Fibroblast of lung (primary cell): ENCODE measurements around the gene ANKRD6. TPM values are rescaled to one million over a fixed set of nuclear protein-coding genes. Genes with fewer than 3 reads are reported as not detected.

Source experiments
- DNase-seq, 2 donors: peaks; one replicate each; pipeline versions ENCODE4 v3.0.0 to v3.0.0-alpha.2; 2010; ENCODE audit warnings: low read depth in 2 of 2
- H2AFZ ChIP-seq: 2 replicates; pipeline ENCODE4 v1.5.1; 2012; ENCODE audit warnings: low read length, control low read depth, inconsistent platforms
- H3K27ac ChIP-seq: 2 replicates; pipeline ENCODE4 v1.5.1; 2011; ENCODE audit warnings: low read length, control low read depth; ENCODE audit not compliant: insufficient read depth
- H3K27me3 ChIP-seq: 2 replicates; pipeline ENCODE4 v1.5.1; 2011; ENCODE audit warnings: mild to moderate bottlenecking, low read length; ENCODE audit not compliant: control insufficient read depth, insufficient read depth
- H3K36me3 ChIP-seq: 2 replicates; pipeline ENCODE4 v1.5.1; 2011; ENCODE audit warnings: low read length; ENCODE audit not compliant: control insufficient read depth, insufficient read depth
- H3K4me1 ChIP-seq: 2 replicates; pipeline ENCODE4 v1.5.1; 2011; ENCODE audit warnings: low read length; ENCODE audit not compliant: control insufficient read depth, insufficient read depth; ENCODE audit errors: extremely low read depth
- H3K4me2 ChIP-seq: 2 replicates; pipeline ENCODE4 v1.5.1; 2011; ENCODE audit warnings: low read length, control low read depth; ENCODE audit not compliant: insufficient read depth; ENCODE audit errors: extremely low read depth
- H3K4me3 ChIP-seq, 4 experiments: fragments of 200-600 bp in 1 of 4; sonication (generic) in 1 of 4; replicated peaks in 1 of 4; 2 replicates each; pipeline ENCODE4 v1.5.1; 2011 to 2016; ENCODE audit warnings: low read length in 4 of 4, low read depth in 3 of 4, mild to moderate bottlenecking in 3 of 4, control low read depth in 2 of 4, inconsistent platforms in 1 of 4, mixed read lengths in 1 of 4; ENCODE audit not compliant: insufficient read depth in 1 of 4; ENCODE audit errors: control extremely low read depth in 1 of 4
- H3K79me2 ChIP-seq: 2 replicates; pipeline ENCODE4 v1.5.1; 2012; ENCODE audit warnings: mild to moderate bottlenecking, low read length, inconsistent platforms; ENCODE audit not compliant: control insufficient read depth, insufficient read depth
- H3K9ac ChIP-seq: 2 replicates; pipeline ENCODE4 v1.5.1; 2011; ENCODE audit warnings: mild to moderate bottlenecking, low read length, control low read depth; ENCODE audit not compliant: insufficient read depth
- H3K9me3 ChIP-seq: 2 replicates; pipeline ENCODE4 v1.5.1; 2012; ENCODE audit warnings: low read depth, low read length; ENCODE audit not compliant: control insufficient read depth, insufficient read depth
- H4K20me1 ChIP-seq: 2 replicates; pipeline ENCODE4 v1.5.1; 2011; ENCODE audit warnings: low read length; ENCODE audit not compliant: control insufficient read depth, insufficient read depth; ENCODE audit errors: extremely low read depth
- EZH2 ChIP-seq: IDR thresholded peaks from 2 replicates; pipeline ENCODE4 v1.5.1; 2012; ENCODE audit warnings: low read length, control low read depth, mild to moderate bottlenecking; ENCODE audit errors: missing control alignments
- polyA plus RNA-seq, 2 donors: library from polyadenylated mRNA; depleted of rRNA in 1 of 2; stranded (reverse) in 1 of 2; unstranded in 1 of 2; fragments of >200 nt; gene quantifications; 2 replicates each; pipeline ENCODE4 v1.2.1, GENCODE V29; 2011 to 2012; ENCODE audit warnings: missing spikeins in 1 of 2
- total RNA-seq: library from RNA; depleted of rRNA; stranded (reverse); fragments of >200 nt; gene quantifications from 2 replicates; pipeline ENCODE4 v1.2.1, GENCODE V29; 2014
- TF ChIP-seq, protein P1 (sequence below), 2 donors: IDR thresholded peaks in 1 of 2; conservative IDR thresholded peaks in 1 of 2; 1 replicate in 1 of 2; 2 replicates in 1 of 2; pipeline ENCODE4 v1.5.1; 2011 to 2012; ENCODE audit warnings: low read length in 2 of 2, control low read depth in 1 of 2, inconsistent platforms in 1 of 2, low read depth in 1 of 2, mild to moderate bottlenecking in 1 of 2

Gene ANKRD6
- total and polyA plus RNA-seq, 2 donors (not counting 1 experiment from before 2014, with no cell fraction given), result 0.39 to 2.3 TPM

DNA sequence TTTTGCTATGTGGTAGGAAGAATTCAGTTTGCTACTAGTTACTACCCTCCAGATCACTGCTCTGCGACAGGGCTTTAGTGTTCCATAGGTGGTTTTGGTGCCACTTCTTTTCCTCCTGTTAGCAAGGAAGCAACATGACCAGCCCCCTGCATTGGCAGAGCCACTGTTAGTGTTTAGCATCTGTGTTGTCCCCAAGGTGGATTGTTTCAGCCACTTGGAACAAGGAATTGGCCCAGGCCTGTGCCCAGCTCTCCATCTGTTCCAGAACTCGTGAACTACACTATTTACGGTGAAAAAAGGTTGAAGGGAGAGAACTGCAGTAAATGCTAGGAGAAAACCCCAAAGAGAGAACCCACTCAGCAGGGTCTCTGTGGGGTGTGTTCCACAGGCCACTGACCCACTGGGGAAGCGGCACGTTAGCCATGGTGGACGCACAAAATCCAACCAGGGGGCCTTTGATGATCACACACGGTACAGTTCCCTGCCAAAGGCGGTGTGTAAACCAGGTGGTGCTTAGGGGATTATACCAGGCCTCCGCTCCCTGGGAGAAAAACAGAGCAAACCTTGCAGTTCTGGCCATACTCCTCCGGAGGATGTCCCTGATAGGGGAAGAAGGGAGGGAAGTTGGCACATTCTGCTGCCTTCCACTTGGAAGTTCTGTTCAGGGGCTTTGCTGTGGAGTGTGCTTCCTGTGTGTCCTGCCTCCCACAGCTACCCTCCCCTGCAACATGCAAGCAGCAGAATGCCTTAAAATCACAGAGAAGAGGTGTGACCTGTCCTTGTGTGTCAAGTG lies 133.3 kb downstream of the ANKRD6 start:
- TF ChIP-seq EZH2, result no peak
- TF ChIP-seq, protein P1, sequence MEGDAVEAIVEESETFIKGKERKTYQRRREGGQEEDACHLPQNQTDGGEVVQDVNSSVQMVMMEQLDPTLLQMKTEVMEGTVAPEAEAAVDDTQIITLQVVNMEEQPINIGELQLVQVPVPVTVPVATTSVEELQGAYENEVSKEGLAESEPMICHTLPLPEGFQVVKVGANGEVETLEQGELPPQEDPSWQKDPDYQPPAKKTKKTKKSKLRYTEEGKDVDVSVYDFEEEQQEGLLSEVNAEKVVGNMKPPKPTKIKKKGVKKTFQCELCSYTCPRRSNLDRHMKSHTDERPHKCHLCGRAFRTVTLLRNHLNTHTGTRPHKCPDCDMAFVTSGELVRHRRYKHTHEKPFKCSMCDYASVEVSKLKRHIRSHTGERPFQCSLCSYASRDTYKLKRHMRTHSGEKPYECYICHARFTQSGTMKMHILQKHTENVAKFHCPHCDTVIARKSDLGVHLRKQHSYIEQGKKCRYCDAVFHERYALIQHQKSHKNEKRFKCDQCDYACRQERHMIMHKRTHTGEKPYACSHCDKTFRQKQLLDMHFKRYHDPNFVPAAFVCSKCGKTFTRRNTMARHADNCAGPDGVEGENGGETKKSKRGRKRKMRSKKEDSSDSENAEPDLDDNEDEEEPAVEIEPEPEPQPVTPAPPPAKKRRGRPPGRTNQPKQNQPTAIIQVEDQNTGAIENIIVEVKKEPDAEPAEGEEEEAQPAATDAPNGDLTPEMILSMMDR (conservative IDR thresholded peaks at IDR 0.05 in 1 of 2, IDR thresholded peaks at IDR 0.05 in 1 of 2; ENCODE audit: low read depth in 1 of 2, low read length in 2 of 2), result no peak
- H3K36me3 ChIP-seq, result no peaks in the 10 kb centered on the region
- H4K20me1 ChIP-seq, result no peaks in the 10 kb centered on the region
- no peak overlapping the region for H3K27ac ChIP-seq
- no peak overlapping the region for H3K9ac ChIP-seq
- peaks cover 6% of the 10 kb centered on the region for H3K27me3 ChIP-seq
- H3K4me1 ChIP-seq, result no peaks in the 10 kb centered on the region
- no peak overlapping the region for H3K4me2 ChIP-seq
- H3K9me3 ChIP-seq, result no peaks in the 10 kb centered on the region
- H2AFZ ChIP-seq, result no peak overlapping the region
- H3K4me3 ChIP-seq, result no peak overlapping the region
- no peaks in the 10 kb centered on the region for H3K79me2 ChIP-seq
- no peak for DNase-seq

DNA sequence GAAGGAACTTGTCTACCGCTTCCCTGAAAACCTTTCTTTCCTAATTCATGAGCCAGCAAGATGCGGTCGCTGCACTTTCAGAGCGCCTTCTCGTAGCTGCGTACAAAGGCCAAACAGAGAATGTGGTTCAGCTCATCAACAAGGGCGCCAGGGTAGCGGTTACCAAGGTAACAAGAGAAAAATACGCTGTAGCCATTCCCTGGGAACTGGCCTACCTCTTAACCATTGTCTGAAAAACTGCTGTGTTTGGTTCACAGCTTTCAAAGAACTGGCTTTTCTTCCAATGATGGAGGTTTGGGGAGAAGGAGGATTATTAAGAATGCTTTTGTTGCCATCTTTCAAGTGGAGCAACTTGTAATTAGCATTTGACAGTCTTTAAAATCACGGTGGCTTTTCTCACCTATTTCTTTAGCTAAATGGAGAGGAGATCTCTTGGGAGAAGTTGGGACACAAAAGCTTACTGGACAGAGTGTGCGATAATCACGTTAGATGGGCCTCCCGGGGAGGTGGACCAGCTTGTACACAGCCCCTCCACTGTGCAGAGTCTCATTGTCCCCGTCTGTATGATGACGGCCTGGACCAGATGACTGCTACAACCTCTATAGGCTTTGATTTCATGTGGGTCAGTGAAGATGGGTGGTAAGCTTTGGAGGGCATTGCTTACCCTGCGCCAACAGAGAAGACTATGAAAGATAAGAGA lies 134.1 kb downstream of the ANKRD6 start:
- Histone ChIP-seq H4K20me1 (no peaks in the 10 kb centered on the region), H3K36me3 (no peaks in the 10 kb centered on the region), H3K4me2 (no peak overlapping the region), H3K27ac (no peak overlapping the region), H3K9ac (no peak overlapping the region), H3K4me3 (no peak overlapping the region), H3K9me3 (no peaks in the 10 kb centered on the region), H2AFZ (no peak overlapping the region), H3K27me3 (peaks cover 4% of the 10 kb centered on the region), H3K4me1 (no peaks in the 10 kb centered on the region), H3K79me2 (no peaks in the 10 kb centered on the region)
- DNase-seq, result peak in 1 of 2 donors; percentile 12
- TF ChIP-seq EZH2, result no peak

- TF ChIP-seq, protein P1 (conservative IDR thresholded peaks at IDR 0.05 in 1 of 2, IDR thresholded peaks at IDR 0.05 in 1 of 2; ENCODE audit: low read depth in 1 of 2, low read length in 2 of 2), result no peak
- no peak for TF ChIP-seq EZH2
These were observed 134.9 kb downstream of the ANKRD6 start for GRCh38 chr6:89567630-89568390.

More at GRCh38 chr6:89567630-89568390, 134.9 kb downstream of the ANKRD6 start:
- no peaks in the 10 kb centered on the region for H3K4me1 ChIP-seq
- no peak overlapping the region for H3K4me2 ChIP-seq
- no peaks in the 10 kb centered on the region for H3K9me3 ChIP-seq
- H3K27me3 ChIP-seq, result no peaks in the 10 kb centered on the region
- no peak overlapping the region for H2AFZ ChIP-seq
- H3K79me2 ChIP-seq, result no peaks in the 10 kb centered on the region
- H3K27ac ChIP-seq, result no peak overlapping the region
- DNase-seq, result no peak
- no peak overlapping the region for H3K4me3 ChIP-seq
- no peak overlapping the region for H3K9ac ChIP-seq
- H4K20me1 ChIP-seq, result no peaks in the 10 kb centered on the region
- no peaks in the 10 kb centered on the region for H3K36me3 ChIP-seq
